HG02571 (cell line): ENCODE data around the gene SHISAL2A.
A peak's percentile ranks its signal among the peaks of the same experiment; 100 is the strongest.
"Not testable (repeated sequence)": the region's sequence is repeated elsewhere in the genome, so short reads cannot be mapped to it uniquely, and the experiment has no call there.

Experiments
- ATAC-seq: cut with Tn5 transposase; IDR thresholded peaks from one replicate; pipeline ENCODE4 v1.9.1; 2021; ENCODE audit warnings: mild to moderate bottlenecking, moderate library complexity; ENCODE audit not compliant: unreplicated experiment

Gene SHISAL2A

DNA sequence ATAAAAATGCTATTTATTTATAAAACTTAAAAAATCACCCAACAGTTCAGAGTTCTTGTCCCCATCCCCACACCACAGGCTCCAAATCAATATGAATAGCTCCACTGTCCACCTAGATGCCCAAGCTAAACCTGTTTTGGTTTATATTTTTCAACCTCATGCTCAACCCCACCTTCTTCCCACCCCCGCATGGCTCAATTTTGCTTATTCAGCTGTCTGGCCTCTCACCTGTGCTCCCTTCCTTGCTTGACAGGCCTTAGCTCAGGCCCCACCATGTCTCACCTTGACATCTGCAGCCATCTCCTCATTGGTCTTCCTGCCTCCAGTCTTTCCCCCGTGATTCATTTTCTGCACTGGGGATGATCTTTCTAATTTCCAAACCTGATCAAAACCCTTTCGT, 47.4 kb downstream of the SHISAL2A start:
- no peak for ATAC-seq

DNA sequence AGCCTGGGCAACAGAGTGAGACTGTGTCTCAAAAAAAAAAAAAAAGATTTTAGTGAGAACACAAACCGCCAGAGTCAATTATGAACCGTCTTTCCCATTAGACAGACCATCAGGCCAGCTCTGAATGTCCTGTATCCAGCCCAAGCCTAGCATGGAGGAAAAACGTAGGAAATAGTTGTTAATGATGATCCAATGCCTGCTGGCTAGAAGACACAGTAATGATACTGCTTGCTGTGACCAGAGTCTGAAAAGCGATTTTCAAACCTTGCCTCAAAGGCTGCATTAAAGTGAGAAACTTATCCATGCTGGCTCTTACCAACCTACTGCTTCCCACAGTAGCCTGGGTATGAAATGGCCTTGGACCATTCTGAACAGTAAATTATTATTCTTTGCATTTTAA, 48.2 kb downstream of the SHISAL2A start:
- ATAC-seq: no peak

DNA sequence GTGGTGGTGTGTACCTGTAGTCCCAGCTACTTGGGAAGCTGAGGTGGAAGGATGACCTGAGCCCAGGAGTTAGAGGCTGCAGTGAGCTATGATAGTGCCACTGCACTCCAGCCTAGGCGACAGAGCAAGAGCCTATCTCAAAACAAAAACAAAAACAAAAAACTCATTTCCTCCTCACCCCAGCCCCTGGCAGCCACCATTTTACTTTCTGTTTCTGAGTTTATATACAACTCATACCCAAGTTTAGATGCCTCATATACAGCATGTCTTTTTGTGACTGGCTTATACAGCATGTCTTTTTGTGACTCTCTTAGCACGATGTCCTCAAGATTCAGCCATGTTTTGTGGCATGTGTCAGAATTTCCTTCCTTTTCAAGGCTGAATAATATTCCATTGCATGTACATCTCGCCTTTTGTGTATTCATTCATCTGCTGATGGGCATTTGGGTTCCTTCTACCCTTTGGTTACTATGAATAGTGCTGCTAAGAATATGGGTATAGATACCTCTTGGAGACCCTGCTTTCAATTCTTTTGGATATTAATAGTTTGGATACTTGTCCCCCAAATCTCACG, 50.5 kb downstream of the SHISAL2A start:
- ATAC-seq: no peak

GRCh38 chr1:52684545-52684944, 51.6 kb downstream of the SHISAL2A start:
- no peak for ATAC-seq

GRCh38 chr1:52686261-52686751, 53.3 kb downstream of the SHISAL2A start:
- not testable (repeated sequence) for ATAC-seq

GRCh38 chr1:52686830-52687229, 53.9 kb downstream of the SHISAL2A start:
- no peak for ATAC-seq

DNA sequence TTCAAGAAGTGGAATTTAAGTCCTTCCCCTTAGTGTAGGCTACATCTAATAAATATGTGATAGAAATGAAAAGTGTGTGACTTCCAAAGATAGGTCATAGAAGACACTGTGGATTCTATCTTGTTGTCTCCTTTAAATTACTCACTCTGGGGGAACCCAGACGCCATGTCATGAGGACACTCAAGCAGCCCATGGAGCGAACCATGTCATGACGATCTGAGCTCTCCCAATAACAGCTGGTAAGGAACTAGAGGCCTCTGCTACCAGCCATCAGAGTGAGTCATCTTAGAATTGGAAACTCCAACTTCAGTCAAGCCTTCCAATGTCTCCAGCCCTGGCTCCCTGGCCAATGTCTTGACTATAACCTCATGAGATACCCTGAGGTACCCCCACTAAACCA, 58.9 kb downstream of the SHISAL2A start:
- no peak for ATAC-seq

DNA sequence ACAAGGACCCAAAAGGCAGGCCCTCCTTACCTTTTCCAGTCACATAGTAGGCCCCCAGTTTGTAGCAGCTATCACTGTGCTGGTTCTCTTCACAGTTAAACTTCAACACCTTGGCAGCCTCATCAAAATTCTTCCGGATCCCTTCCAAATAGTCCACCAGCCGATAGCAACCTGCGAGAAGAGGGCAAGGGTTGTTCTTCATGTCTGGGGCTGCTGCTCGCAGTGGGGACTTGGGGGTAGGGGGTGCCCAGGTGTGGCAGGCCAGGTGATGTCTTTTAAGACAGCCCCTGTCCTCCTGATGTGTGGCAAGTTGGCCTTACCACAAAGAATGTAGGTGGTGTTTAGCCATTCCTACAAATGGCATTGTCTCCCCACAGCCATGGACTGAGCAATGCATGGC, 59.7 kb downstream of the SHISAL2A start:
- ATAC-seq: no peak

DNA sequence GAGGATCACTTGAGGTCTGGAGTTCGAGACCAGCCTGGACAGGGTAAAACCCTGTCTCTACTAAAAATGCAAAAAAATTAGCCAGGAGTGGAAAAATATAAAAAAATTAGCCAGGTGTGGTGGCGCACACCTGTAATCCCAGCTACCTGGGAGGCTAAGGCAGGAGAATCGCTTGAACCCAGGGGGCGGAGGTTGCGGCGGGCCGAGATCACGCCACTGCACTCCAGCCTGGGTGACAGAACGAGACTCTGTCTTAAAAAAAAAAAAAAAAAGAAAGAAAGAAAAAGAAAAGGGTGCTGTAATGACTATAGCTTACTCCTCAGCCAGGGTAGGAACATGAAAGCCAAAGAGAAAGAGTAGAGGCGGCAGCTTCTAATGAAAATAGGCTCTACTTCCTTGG, 60.4 kb downstream of the SHISAL2A start:
- not testable (repeated sequence) for ATAC-seq

DNA sequence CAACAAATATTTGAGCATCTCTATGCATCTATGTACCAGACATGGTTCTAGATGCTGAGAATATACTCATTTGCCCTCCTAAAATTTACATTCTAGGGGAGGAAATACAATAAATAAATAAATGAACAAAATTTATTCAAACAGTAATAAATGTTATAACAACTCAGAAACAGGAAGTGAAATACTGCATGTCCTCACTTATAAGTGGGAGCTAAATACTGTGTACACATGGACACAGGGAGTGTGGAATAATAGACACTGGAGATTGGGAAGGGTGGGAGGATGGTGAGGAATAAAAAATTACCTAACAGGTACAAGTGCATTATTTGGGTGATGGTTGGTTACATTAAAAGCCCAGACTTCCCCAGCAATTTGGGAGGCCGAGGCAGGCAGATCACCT, 60.9 kb downstream of the SHISAL2A start:
- ATAC-seq: no peak

DNA sequence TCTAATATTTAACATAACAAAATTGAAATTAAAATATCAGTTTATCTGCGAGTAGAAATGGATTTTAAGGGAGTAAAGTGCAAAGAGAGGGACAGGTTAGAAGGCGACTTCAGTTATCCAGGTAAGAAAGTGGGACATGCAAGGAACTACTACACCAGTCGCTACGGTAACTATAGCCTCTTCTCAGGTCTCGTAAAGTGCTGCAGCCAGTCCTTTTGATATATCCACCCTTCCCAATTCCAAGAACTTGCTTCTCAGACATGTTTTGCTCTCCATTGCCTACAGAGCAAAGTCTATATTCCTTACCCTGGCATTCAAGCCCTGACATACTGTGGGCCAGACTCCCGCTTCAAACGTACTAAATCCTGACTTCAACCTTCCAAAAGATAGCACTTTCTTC, 62.7 kb downstream of the SHISAL2A start:
- no peak for ATAC-seq

- ATAC-seq: peak; percentile 34
Observed at GRCh38 chr1:52697795-52698674, 65.1 kb downstream of the SHISAL2A start, which contains the start of gene COA7. Gene COA7, minus strand, starts transcription at chr1:52698347. Its CDS starts 21 bp downstream, at chr1:52698326.

DNA sequence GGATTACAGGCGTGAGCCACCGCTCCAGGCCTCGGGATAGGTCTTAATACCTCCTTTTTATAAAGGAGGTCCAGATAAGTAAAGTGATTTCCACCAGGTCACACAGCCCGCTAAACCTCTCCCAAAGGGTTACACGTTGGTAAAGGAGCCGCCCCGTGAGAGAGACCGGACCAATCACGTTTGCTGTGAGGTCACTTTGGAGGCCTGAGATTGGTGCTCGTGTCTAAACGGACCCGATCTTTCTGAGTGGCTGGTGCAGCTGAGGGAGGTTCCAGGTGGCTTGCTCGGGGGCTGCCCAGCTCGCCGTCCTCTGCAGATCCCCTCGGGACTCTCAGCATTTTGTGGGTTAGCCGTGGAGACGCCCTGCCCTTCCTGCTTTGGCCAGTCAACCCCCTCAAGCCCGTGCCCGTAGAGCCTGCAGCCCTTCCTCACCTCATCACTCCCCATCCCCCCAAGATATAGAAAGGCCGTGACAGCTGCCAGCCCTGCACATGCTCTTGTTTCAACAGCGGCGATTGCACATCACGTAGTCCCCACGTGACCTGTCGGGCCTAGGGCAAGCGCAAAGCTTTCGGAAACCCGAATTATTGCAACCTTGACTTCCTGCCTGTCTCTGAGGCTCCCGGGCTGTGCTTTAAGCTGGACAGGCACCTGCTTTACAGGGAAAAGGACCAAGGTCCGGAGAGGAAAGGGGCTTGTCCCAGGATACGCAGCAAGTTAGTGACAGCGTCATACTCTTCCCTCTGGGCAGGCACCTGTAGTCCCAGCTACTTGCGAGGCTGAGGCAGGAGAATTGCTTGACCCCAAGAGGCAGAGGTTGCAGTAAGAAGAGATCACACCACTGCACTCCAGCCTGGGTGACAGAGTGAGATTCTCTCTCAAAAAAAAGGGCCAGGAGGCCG, 70.2 kb downstream of the SHISAL2A start:
- peak; percentile 84 for ATAC-seq

GRCh38 chr1:52706136-52706670, 73.2 kb downstream of the SHISAL2A start:
- ATAC-seq: no peak
